ENCODE results near the gene MRTFA. TPM values are rescaled to one million over a fixed set of nuclear protein-coding genes. Genes with fewer than 3 reads are reported as not detected.
A peak's percentile ranks its signal among the peaks of the same experiment; 100 is the strongest.

MRTFA gene
- total RNA-seq, 1 donor from 2014 or later, result 99.3 TPM

- H3K27ac ChIP-seq, result no peak overlapping the region
- DNase-seq (ENCODE audit: low spot score in 2 of 2), result peak; percentile 5 to 60
- no peaks in the 10 kb centered on the region for H3K4me1 ChIP-seq
- no peak for TF ChIP-seq CTCF (IDR thresholded peaks at IDR 0.05)
- H3K27me3 ChIP-seq, result no peaks in the 10 kb centered on the region
- H3K9me3 ChIP-seq, result no peaks in the 10 kb centered on the region
- no peak overlapping the region for H3K4me3 ChIP-seq
- H3K36me3 ChIP-seq, result peaks cover 67 to 93% of the 10 kb centered on the region in 2 donors
- intact Hi-C loops (cut with DNase I), result no loop called here
Observed at GRCh38 chr22:40405178-40406062, 231.1 kb downstream of the MRTFA start.

GRCh38 chr22:40404251-40405177 is 232.0 kb downstream of the MRTFA start:
- Histone ChIP-seq H3K36me3 (peaks cover 58 to 84% of the 10 kb centered on the region in 2 donors), H3K27me3 (no peaks in the 10 kb centered on the region), H3K27ac (no peak overlapping the region), H3K4me3 (no peak overlapping the region), H3K4me1 (no peaks in the 10 kb centered on the region), H3K9me3 (no peaks in the 10 kb centered on the region)
- intact Hi-C loops (cut with DNase I), result no loop called here
- TF ChIP-seq CTCF (IDR thresholded peaks at IDR 0.05), result no peak
- DNase-seq (ENCODE audit: low spot score in 2 of 2), result peak; percentile 7 to 48

- Histone ChIP-seq H3K27ac (no peak overlapping the region), H3K36me3 (peaks cover 51 to 75% of the 10 kb centered on the region in 2 donors), H3K27me3 (no peaks in the 10 kb centered on the region), H3K4me3 (no peak overlapping the region), H3K9me3 (no peaks in the 10 kb centered on the region), H3K4me1 (no peaks in the 10 kb centered on the region)
- peak; percentile 0 to 31 for DNase-seq (ENCODE audit: low spot score in 2 of 2)
- no peak for TF ChIP-seq CTCF (IDR thresholded peaks at IDR 0.05)
- intact Hi-C loops (cut with DNase I), result no loop called here
Observed at GRCh38 chr22:40403651-40404050, 232.9 kb downstream of the MRTFA start.

- no peak for TF ChIP-seq CTCF (IDR thresholded peaks at IDR 0.05)
- H3K27ac ChIP-seq, result no peak overlapping the region
Observed at GRCh38 chr22:40403141-40403540, 233.4 kb downstream of the MRTFA start.

GRCh38 chr22:40401981-40402406 is 234.5 kb downstream of the MRTFA start:
- intact Hi-C loops (cut with DNase I), result no loop called here
- Histone ChIP-seq H3K36me3 (peaks cover 36 to 59% of the 10 kb centered on the region in 2 donors), H3K27ac (no peak overlapping the region), H3K4me3 (no peak overlapping the region), H3K4me1 (no peaks in the 10 kb centered on the region), H3K27me3 (no peaks in the 10 kb centered on the region), H3K9me3 (no peaks in the 10 kb centered on the region)
- TF ChIP-seq CTCF (IDR thresholded peaks at IDR 0.05), result no peak
- DNase-seq (ENCODE audit: low spot score in 2 of 2), result peak in 1 of 2 donors; percentile 24

More at GRCh38 chr22:40403141-40403540, 233.4 kb downstream of the MRTFA start:
- H3K4me3 ChIP-seq, result no peak overlapping the region
- H3K36me3 ChIP-seq, result peaks cover 46 to 70% of the 10 kb centered on the region in 2 donors
- no peaks in the 10 kb centered on the region for H3K27me3 ChIP-seq
- DNase-seq (ENCODE audit: low spot score in 2 of 2), result peak; percentile 1 to 47
- no peaks in the 10 kb centered on the region for H3K9me3 ChIP-seq
- intact Hi-C loops (cut with DNase I), result no loop called here
- H3K4me1 ChIP-seq, result no peaks in the 10 kb centered on the region

Measured in ascending aorta (tissue), 2 donors.